Loucy (cell line): ENCODE results near the gene KCNK1.

Source experiments
- EZH2phosphoT487 ChIP-seq: fragments of 200-600 bp; IDR thresholded peaks from 2 replicates; pipeline ENCODE4 v1.6.1; 2018; ENCODE audit warnings: antibody characterized with exemption, mild to moderate bottlenecking, moderate library complexity, borderline replicate concordance
- TF ChIP-seq, protein P1 (sequence below): fragments of 200-600 bp; sonication (generic); conservative IDR thresholded peaks from 2 replicates; pipeline ENCODE4 v1.5.1; 2014; ENCODE audit warnings: mild to moderate bottlenecking, antibody characterized with exemption, low read length

DNA sequence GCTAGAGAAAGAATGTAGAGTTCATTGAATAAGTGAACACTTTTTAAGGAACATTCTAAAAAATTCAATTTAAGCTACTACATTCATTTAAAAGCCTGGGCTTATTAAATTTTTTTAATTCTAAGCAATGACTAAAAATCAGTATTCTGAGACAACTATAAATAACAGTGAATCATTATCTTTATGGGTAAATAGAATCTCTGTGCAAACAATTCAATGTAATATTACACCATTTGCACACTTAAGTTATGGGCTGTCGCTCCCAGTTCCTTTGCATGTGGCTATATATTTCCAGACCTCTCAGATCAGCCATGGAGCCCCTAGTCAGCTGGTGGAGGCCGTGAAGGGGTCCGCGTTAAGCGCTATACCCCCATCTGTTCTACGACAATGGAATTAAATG, 65.1 kb downstream of the KCNK1 start:
- TF ChIP-seq, protein P1, sequence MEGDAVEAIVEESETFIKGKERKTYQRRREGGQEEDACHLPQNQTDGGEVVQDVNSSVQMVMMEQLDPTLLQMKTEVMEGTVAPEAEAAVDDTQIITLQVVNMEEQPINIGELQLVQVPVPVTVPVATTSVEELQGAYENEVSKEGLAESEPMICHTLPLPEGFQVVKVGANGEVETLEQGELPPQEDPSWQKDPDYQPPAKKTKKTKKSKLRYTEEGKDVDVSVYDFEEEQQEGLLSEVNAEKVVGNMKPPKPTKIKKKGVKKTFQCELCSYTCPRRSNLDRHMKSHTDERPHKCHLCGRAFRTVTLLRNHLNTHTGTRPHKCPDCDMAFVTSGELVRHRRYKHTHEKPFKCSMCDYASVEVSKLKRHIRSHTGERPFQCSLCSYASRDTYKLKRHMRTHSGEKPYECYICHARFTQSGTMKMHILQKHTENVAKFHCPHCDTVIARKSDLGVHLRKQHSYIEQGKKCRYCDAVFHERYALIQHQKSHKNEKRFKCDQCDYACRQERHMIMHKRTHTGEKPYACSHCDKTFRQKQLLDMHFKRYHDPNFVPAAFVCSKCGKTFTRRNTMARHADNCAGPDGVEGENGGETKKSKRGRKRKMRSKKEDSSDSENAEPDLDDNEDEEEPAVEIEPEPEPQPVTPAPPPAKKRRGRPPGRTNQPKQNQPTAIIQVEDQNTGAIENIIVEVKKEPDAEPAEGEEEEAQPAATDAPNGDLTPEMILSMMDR, result no peak
- no peak for TF ChIP-seq EZH2phosphoT487
